Measurements from ENCODE around the gene CEP295NL. TPM values are rescaled to one million over a fixed set of nuclear protein-coding genes. Genes with fewer than 3 reads are reported as not detected.
A peak's percentile ranks its signal among the peaks of the same experiment; 100 is the strongest.
"Not testable (repeated sequence)": the region's sequence is repeated elsewhere in the genome, so short reads cannot be mapped to it uniquely, and the experiment has no call there.

The CEP295NL gene
- polyA plus RNA-seq, 1 donor: 0.79 TPM

- DNase-seq: no peak
Measured at GRCh38 chr17:78929908-78930775, 27.1 kb upstream of the CEP295NL start.

GRCh38 chr17:78925662-78926555 lies 22.9 kb upstream of the CEP295NL start:
- DNase-seq: peak; percentile 88

- peak; percentile 91 for DNase-seq
Measured at GRCh38 chr17:78925234-78925633, 22.2 kb upstream of the CEP295NL start, which contains the start of gene TIMP2. Gene TIMP2 (minus strand): TSS chr17:78925387. CDS start chr17:78925088, 299 bp downstream.

DNA sequence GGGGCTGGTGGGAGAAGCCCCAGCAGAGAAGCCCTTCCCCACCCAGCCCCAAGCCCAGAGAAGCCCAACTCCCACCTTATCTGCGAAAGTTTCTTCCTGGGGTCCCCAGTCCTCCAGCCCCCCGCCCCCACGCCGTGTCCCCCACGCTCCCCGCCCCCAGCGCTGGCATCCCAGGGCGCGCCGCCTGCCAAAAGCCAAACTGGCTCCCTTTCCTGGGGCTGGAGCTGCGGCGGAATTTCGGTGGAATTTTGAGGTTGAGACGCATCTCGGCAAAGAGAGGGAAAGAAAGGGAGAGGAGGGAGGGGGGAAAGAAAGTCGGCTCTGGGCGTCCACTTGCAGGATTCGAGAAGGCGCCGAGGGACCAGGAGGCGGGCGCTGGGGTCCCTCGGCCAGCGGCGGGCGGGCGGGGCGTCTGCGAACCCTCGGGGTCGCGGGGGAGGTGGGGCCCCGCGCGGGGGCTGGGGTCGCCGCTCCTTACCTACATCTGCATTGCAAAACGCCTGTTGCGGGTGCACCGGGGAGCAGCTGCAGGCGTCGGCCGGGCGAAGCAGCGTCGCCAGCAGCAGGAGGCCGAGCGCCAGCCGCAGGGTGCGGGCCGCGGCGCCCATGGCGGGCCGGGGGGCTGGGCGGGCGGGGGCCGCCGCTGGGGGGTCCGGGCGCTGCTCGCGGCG lies 21.6 kb upstream of the CEP295NL start:
- DNase-seq: no peak

- no peak for DNase-seq
Measured at GRCh38 chr17:78923660-78924453, 20.9 kb upstream of the CEP295NL start.

GRCh38 chr17:78922816-78923498 lies 20.0 kb upstream of the CEP295NL start:
- no peak for DNase-seq

DNA sequence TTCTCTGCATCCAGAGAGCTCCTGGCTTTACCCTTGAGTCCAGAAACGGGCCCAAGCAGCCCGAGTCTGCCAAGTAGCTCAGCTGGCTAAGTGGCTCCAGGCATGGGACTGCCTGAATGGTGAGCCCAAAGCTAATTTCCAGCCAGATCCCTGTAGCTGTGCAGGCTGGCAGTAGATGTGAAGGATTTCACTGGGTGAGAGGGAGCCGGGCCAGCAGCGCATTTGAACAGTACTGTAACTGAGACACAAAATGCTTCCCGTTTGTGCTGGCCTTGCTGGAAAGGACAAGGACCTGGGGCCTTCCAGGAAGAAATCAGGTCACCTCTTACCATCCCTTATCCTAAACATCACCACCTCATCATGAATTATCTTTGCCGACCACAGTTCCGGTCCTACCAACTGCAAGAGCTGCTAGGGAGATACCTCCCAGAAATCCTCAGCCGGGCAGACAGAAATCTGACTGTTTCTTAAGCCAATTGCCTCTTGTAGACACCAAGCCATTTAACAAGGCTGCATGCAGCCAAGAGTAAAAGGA lies 18.5 kb upstream of the CEP295NL start:
- DNase-seq: no peak

DNA sequence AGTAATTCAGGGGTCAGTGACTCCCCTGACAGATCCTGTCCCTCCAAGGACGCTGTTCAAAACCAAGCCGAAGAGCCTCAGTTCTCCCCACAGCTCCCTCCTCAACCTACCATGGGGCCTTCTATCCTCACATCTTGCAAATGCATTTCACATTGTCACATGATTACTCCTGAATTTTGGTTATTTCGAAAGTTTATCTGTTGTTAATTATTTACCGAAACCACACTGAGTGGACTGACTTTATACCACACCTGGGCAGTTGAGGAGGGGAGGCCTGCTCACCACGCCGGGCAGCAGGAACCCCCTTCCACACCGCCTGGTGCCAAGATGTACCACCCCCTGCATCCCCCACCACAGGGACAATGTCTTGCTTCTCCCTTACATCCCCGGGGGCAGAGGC lies 17.5 kb upstream of the CEP295NL start:
- DNase-seq: no peak

GRCh38 chr17:78919861-78920450 lies 17.0 kb upstream of the CEP295NL start:
- DNase-seq: no peak

DNA sequence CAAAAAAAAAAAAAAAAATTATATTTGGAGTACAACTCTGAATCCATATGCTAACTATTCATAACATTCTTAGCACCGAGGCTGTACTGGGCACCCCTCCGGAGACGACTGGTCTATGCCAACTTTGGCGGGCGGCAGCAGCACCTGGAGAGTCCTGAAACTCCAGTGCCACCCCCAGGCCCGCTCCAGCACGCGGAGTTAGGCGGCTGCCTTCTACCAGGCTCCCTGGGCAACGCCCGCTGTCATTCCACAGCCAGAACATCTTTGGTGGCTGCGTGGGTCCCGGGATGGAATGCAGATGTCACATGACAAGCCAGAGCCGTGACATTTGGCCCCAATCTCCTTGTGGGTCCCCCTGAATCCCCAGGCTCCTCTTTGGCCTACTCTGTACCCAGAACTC lies 16.0 kb upstream of the CEP295NL start:
- DNase-seq: no peak

- DNase-seq: no peak
Measured at GRCh38 chr17:78917451-78918275, 14.7 kb upstream of the CEP295NL start.

DNA sequence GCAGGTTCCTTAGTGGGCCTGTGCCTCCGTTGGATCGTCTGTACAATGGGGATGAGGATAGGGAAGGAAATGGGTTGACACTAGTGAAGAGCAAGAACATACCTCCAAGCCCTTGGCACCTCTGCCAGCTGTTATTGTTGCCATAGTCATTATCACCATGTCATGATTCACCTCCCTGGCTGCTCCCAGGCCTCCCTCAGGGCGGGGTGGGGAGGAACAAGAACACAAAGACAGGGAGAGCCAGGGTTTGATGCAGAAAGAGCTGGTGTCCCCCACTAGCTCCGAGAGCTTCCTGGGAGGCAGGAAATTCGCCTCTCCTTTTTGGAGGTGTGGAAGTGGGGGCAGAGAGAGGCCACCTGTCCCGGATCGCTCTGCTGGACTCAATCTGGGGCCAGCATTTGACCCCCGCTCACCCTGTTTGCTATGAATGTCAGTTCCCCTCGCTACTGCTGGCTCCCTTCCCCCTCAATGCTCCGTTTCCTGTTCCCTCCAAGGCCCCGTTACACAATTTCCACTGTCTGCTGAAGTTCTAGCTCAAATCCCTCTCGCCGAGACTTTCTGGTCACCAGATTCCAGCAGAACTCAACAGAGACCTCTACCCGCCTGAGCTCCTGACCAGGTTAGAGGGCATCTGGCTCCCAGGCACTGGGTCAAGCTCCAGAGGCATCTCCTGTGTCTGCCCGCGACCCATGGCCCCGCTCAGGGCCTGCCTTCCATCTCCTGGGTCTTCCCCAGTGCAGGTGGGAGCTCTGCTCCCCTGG lies 13.1 kb upstream of the CEP295NL start:
- DNase-seq: no peak

DNA sequence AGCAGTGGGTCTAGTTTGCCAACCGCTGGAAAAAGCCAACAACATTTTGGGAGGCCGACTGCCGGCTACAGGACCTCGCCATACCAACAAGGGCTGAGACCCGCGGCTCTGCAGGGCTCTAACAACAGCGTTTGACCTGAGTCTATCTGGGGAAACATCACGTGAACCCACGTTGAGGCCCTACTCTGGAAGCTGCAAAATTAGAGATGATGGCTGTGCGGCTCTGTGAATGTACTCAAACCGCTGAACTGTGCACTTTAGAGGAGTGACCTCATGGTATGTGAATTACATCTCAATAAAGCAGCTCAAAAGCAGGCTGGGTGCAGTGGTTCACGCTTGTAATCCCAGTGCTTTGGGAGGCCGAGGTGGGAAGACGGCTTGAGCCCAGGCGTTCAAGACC lies 10.1 kb upstream of the CEP295NL start:
- no peak for DNase-seq

- no peak for DNase-seq
Measured at GRCh38 chr17:78912082-78912481, 9.1 kb upstream of the CEP295NL start.

- DNase-seq: not testable (repeated sequence)
Measured at GRCh38 chr17:78911543-78911942, 8.5 kb upstream of the CEP295NL start.

- DNase-seq: no peak
Measured at GRCh38 chr17:78910497-78911284, 7.7 kb upstream of the CEP295NL start.

DNA sequence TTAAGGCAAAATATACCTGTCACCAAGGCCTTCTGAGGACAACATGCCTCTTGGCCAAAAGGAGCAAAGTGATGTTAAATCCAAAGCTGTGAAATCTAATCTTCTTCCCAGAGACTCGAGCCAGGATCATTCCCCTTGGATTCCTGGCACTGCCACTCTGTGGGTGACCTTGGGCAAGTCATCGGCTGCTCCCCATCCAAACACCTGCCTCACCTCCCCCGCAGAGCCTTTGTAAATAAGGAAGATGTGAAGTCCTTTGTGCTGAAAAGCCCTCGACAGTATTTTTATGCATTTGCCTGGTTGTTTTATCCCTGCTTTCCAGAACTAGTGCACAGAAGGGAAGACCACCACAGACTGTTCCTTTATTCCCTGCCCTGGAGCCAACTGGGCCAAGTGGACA lies 5.4 kb upstream of the CEP295NL start:
- no peak for DNase-seq

DNA sequence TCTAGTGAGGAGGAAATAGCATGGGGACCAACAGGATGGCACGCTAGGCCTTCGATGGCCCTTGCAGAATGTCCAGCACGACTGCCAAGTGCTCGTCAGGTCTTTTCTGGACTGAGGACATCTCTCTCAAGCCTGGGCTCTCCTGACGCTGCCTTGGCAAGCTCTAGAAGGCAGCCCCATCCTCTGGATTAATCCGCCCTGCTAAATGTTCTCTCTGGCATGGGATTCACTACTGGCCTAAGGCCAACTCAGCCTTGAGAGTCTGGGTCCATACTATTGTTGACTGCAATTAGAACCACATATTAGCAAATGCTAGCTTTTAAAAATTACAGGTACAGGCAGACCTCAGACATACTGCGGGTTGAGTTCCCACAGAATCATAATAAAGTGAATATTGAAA lies 2.5 kb upstream of the CEP295NL start:
- no peak for DNase-seq

Measured in hindlimb muscle (tissue), 1 donor.